Panc1 (cell line): ENCODE measurements around the gene ABHD16B. TPM values are rescaled to one million over a fixed set of nuclear protein-coding genes. Genes with fewer than 3 reads are reported as not detected.

Source experiments
- ATAC-seq: fragments of 200-7000 bp; cut with Tn5 transposase; 2 replicates; pipeline ENCODE4 v1.9.1; 2020; ENCODE audit warnings: mild to moderate bottlenecking, moderate library complexity
- BruUV-seq: library from RNA; stranded (reverse); fragments of 400-500 nt; replicated peaks from 2 replicates; lab custom pipeline; 2021; lab: Mats Ljungman, UMichigan
- CTCF ChIA-PET: fragments of 300-600 bp; sonication (Branson Sonifier 250); formaldehyde crosslinking; loops from one replicate; lab custom pipeline; 2022; ENCODE audit warnings: antibody characterized with exemption; lab: Charles Lee
- POLR2A ChIA-PET: fragments of 300-600 bp; sonication (Branson Sonifier 250); formaldehyde crosslinking; loops from one replicate; lab custom pipeline; 2022; ENCODE audit warnings: antibody characterized with exemption; lab: Charles Lee
- DNase-seq: peaks from one replicate; pipeline ENCODE4 v3.0.0-alpha.2; 2010; ENCODE audit warnings: low read depth, low spot score
- H3K27ac ChIP-seq: 2 replicates; pipeline ENCODE4 v1.5.1; 2011; ENCODE audit warnings: mild to moderate bottlenecking, low read length, inconsistent platforms
- H3K27me3 ChIP-seq: fragments of 200-500 bp; sonication (Bioruptor generic); 2 replicates; pipeline ENCODE4 v1.6.0; 2014; ENCODE audit warnings: low read length, inconsistent platforms; ENCODE audit not compliant: control insufficient read depth, insufficient read depth
- H3K36me3 ChIP-seq: fragments of 200-500 bp; sonication (Bioruptor generic); 2 replicates; pipeline ENCODE4 v1.5.1; 2014; ENCODE audit warnings: inconsistent platforms, mild to moderate bottlenecking, low read length, moderate library complexity; ENCODE audit not compliant: control insufficient read depth, insufficient read depth
- H3K4me1 ChIP-seq: 2 replicates; pipeline ENCODE4 v1.5.1; 2011; ENCODE audit warnings: inconsistent platforms, mild to moderate bottlenecking, low read length, moderate library complexity; ENCODE audit not compliant: control insufficient read depth, insufficient read depth
- H3K4me3 ChIP-seq, 2 experiments: 2 replicates each; pipeline ENCODE4 v1.5.1; 2011 to 2012; ENCODE audit warnings: low read depth in 2 of 2, low read length in 2 of 2, mild to moderate bottlenecking in 2 of 2, inconsistent platforms in 1 of 2, moderate library complexity in 1 of 2
- H3K9me3 ChIP-seq: fragments of 200-500 bp; sonication (Bioruptor generic); 2 replicates; pipeline ENCODE4 v1.5.1; 2014; ENCODE audit warnings: low read depth, mild to moderate bottlenecking, inconsistent platforms, low read length, moderate library complexity; ENCODE audit not compliant: control insufficient read depth, insufficient read depth
- CTCF ChIP-seq: fragments of 450-650 bp; IDR thresholded peaks from 2 replicates; pipeline ENCODE4 v1.5.1; 2017; ENCODE audit warnings: mild to moderate bottlenecking
- POLR2AphosphoS5 ChIP-seq: IDR thresholded peaks from 2 replicates; pipeline ENCODE4 v1.6.1; 2012; ENCODE audit warnings: mild to moderate bottlenecking, low read depth, low read length, moderate library complexity
- REST ChIP-seq, 2 experiments: IDR thresholded peaks; 2 replicates each; pipeline ENCODE4 v1.6.1; 2011 to 2012; ENCODE audit warnings: low read depth in 2 of 2, control low read depth in 1 of 2, low read length in 1 of 2, mild to moderate bottlenecking in 1 of 2, moderate library complexity in 1 of 2; ENCODE audit not compliant: insufficient read depth in 1 of 2
- SIN3A ChIP-seq: IDR thresholded peaks from 2 replicates; pipeline ENCODE4 v1.6.1; 2012; ENCODE audit warnings: low read depth, mild to moderate bottlenecking, low read length, moderate library complexity, borderline replicate concordance; ENCODE audit not compliant: insufficient read depth
- TCF7L2 ChIP-seq: IDR thresholded peaks from 2 replicates; pipeline ENCODE4 v1.6.1; 2011; ENCODE audit warnings: mild to moderate bottlenecking, low read depth, low read length, inconsistent platforms
- in situ Hi-C: cut with HindIII; loops from 2 replicates; pipeline ENCODE4 v1.10.0; 2016; ENCODE audit warnings: low sequenced_read_pairs, low pct_unique_long_range_greater_than_20kb
- intact Hi-C: fragments of 100-400 bp; cut with micrococcal nuclease; formaldehyde crosslinking; loops from one replicate; pipeline ENCODE4 v1.10.0; 2022; ENCODE audit not compliant: unreplicated experiment
- total RNA-seq: library from RNA; stranded (reverse); gene quantifications from one replicate; pipeline ENCODE4 v1.2.1, GENCODE V29; 2021; ENCODE audit not compliant: unreplicated experiment

The ABHD16B gene
- total RNA-seq, 1 experiment from 2014 or later, result not detected

GRCh38 chr20:63882257-63883200 lies 21.2 kb downstream of the ABHD16B start:
- Histone ChIP-seq H3K36me3 (peaks cover 7% of the 10 kb centered on the region; the same call in 1 of the 2 replicates), H3K27me3 (no peaks in the 10 kb centered on the region), H3K27ac (no peak overlapping the region), H3K4me3 (no peak overlapping the region), H3K4me1 (no peaks in the 10 kb centered on the region), H3K9me3 (no peaks in the 10 kb centered on the region)
- DNase-seq, result no peak
- POLR2A ChIA-PET, result no interaction called here
- in situ Hi-C loops (no loop called here), intact Hi-C loops (no loop called here)
- no peak for ATAC-seq
- TF ChIP-seq CTCF (no peak), TCF7L2 (no peak), POLR2AphosphoS5 (no peak), SIN3A (no peak), REST (IDR thresholded peaks at IDR 0.05; ENCODE audit: insufficient read depth in 1 of 2, low read depth in 2 of 2, low read length in 1 of 2) (no peak)
- BruUV-seq, result no TSS peak
- CTCF ChIA-PET, result no interaction called here

- ChIA-PET CTCF (no interaction called here), POLR2A (no interaction called here)
- in situ Hi-C loops (no loop called here), intact Hi-C loops (no loop called here)
- Histone ChIP-seq H3K27me3 (no peaks in the 10 kb centered on the region), H3K4me3 (no peak overlapping the region), H3K36me3 (peaks cover 5% of the 10 kb centered on the region; the same call in 1 of the 2 replicates), H3K27ac (no peak overlapping the region), H3K4me1 (no peaks in the 10 kb centered on the region), H3K9me3 (no peaks in the 10 kb centered on the region)
- TF ChIP-seq TCF7L2 (no peak), SIN3A (no peak), CTCF (no peak), POLR2AphosphoS5 (no peak), REST (IDR thresholded peaks at IDR 0.05; ENCODE audit: insufficient read depth in 1 of 2, low read depth in 2 of 2, low read length in 1 of 2) (no peak)
- DNase-seq, result no peak
- no TSS peak for BruUV-seq
- ATAC-seq, result no peak
Observed at GRCh38 chr20:63883201-63883593, 21.9 kb downstream of the ABHD16B start.
